Activated naive CD8-positive, alpha-beta T cell treated with anti-CD3 and anti-CD28 coated beads, Interleukin-2, amount 50 U/mL, for 16 hours (primary cell): ENCODE measurements around the gene DHFR.

Experiments used
- DNase-seq: peaks from one replicate; pipeline ENCODE4 v3.0.0-alpha.2; 2020; ENCODE audit warnings: low read depth, low spot score

The DHFR gene

GRCh38 chr5:80655231-80655774 is 520 bp upstream of the DHFR start:
- no peak for DNase-seq

GRCh38 chr5:80654054-80654390 is 761 bp downstream of the DHFR start:
- no peak for DNase-seq

- DNase-seq: no peak
Observed at GRCh38 chr5:80653502-80653901, 1.3 kb downstream of the DHFR start.

GRCh38 chr5:80646926-80647325 is 7.9 kb downstream of the DHFR start:
- no peak for DNase-seq

GRCh38 chr5:80644900-80645299 is 9.9 kb downstream of the DHFR start:
- no peak for DNase-seq

GRCh38 chr5:80641353-80641752 is 13.4 kb downstream of the DHFR start:
- no peak for DNase-seq

GRCh38 chr5:80634193-80634592 is 20.6 kb downstream of the DHFR start:
- no peak for DNase-seq

- no peak for DNase-seq
Observed at GRCh38 chr5:80632700-80633099, 22.1 kb downstream of the DHFR start.

- no peak for DNase-seq
Observed at GRCh38 chr5:80631278-80632259, 23.2 kb downstream of the DHFR start.

- DNase-seq: no peak
Observed at GRCh38 chr5:80629281-80629680, 25.5 kb downstream of the DHFR start.

GRCh38 chr5:80625230-80625629 is 29.6 kb downstream of the DHFR start:
- no peak for DNase-seq

GRCh38 chr5:80623999-80624398 is 30.8 kb downstream of the DHFR start:
- no peak for DNase-seq

- DNase-seq: no peak
Observed at GRCh38 chr5:80622756-80623155, 32.0 kb downstream of the DHFR start.

- DNase-seq: no peak
Observed at GRCh38 chr5:80620211-80620610, 34.6 kb downstream of the DHFR start.

- DNase-seq: no peak
Observed at GRCh38 chr5:80619086-80619485, 35.7 kb downstream of the DHFR start.

- no peak for DNase-seq
Observed at GRCh38 chr5:80618438-80618837, 36.3 kb downstream of the DHFR start.

- DNase-seq: no peak
Observed at GRCh38 chr5:80615266-80615914, 39.4 kb downstream of the DHFR start.

- DNase-seq: no peak
Observed at GRCh38 chr5:80609692-80610091, 45.1 kb downstream of the DHFR start.

- no peak for DNase-seq
Observed at GRCh38 chr5:80608731-80609130, 46.1 kb downstream of the DHFR start.

GRCh38 chr5:80607832-80608231 is 47.0 kb downstream of the DHFR start:
- no peak for DNase-seq

- DNase-seq: no peak
Observed at GRCh38 chr5:80607343-80607742, 47.4 kb downstream of the DHFR start.

- DNase-seq: no peak
Observed at GRCh38 chr5:80600943-80601693, 53.7 kb downstream of the DHFR start.
